GM21576 (cell line): ENCODE data around the gene PNPLA4.

ENCODE experiments used
- ATAC-seq: cut with Tn5 transposase; IDR thresholded peaks from one replicate; pipeline ENCODE4 v1.9.1; 2021; ENCODE audit warnings: mild to moderate bottlenecking, moderate library complexity; ENCODE audit not compliant: unreplicated experiment

PNPLA4 gene, protein sequence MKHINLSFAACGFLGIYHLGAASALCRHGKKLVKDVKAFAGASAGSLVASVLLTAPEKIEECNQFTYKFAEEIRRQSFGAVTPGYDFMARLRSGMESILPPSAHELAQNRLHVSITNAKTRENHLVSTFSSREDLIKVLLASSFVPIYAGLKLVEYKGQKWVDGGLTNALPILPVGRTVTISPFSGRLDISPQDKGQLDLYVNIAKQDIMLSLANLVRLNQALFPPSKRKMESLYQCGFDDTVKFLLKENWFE

DNA sequence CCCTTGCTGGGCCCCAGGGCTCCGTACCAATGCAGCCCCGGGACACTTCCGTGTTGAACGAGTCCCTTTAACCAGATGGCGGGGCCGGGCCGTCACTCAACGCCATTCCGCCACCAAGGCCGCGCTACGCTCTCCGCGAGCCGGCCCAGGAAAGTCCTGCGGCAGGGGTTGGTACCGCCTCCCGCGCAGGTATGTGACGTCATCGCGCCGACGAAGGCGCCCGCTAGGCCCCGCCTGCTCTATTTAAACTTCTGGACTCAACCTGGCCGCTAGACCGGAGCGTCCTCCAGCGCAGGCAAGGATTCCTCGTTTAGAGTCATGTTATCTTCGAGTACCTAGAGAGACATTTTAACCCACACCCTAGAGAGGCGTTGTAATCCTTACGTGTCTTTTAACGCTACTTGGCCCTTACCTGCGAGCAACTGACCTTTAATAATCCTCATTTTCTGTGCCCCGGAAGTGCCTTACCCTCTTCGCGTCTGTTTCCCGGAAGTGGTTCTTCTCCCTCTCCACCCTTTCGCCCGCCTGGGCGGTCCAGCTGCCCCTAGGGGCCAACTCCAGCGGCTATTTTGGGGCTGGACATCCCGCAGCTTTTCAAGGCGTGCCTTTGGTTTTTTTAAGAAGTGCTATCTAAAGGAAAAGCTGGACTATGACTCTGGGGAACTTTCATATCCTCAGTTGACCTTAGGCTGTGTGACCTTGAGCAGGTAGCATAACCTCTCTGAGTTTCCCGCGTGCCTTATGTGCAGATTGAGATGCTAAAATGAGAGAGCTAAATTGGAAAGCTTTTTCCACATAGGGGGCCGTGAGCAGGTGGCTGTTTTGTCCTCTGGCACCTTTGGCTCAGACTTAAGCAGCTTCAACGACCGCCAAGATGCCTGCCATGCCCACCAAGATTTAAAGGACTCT is at the start of gene PNPLA4:
Gene PNPLA4 (minus strand): TSS at position 155 of the 909 bp plus-strand sequence. CDS start 1,294 bp downstream, outside the sequence.
- peak; percentile 92 for ATAC-seq

DNA sequence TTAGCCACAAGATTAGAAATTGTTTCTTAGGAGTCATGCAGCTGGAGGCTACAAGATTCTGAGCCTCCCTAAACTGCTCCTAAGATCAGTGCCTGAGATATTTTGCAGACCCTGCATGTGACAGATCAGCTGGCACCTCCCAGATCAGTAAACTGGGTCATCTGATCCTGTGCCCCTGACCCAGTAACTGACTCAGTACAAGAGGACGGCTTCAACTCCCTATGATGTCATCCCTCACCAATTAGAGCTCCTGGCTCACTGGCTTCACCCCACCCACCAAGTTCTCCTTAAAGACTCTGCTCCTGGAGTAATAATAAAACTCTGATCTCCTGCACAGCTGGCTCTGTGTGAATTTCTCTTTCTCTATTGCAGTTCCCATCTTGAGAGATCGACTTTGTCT is 45.4 kb upstream of the PNPLA4 start:
- no peak for ATAC-seq

DNA sequence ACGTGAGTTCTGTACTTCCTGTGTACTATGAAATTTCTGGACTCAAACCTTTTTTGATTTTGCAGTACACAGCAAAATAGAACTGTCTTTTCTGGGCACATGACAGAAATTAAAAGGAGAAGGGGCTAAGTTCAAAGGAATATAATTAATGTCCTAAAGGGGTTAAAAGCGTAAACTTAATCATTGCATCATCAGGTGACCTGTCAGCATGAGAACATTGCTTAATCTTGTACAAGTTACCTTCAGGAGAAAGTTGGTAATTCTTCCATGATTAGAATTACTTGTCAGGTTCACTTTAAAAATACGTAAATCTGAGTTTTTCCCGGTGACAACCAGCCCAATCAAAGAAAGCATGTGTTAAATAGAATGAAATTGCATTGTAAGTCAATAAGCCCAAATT is 43.2 kb upstream of the PNPLA4 start:
- no peak for ATAC-seq

DNA sequence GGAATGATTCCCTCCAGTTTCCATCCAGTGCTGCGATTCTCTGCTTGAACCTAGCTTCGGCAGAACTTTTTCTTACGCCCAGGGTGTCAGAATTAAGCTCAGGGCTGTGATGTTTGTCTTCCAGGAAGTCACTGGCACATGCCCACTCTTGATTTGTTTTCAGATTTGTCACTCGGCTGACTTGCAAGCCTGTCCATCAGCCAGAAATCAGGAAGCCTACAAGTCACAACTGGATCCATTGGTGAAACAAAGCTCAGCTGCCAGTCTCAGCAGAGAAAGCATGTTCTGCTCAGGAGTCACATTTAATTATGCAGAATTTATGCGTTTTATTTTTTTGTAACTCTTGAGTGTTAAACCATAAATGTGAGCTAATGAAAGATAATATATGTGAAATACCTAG is 38.2 kb upstream of the PNPLA4 start:
- no peak for ATAC-seq

DNA sequence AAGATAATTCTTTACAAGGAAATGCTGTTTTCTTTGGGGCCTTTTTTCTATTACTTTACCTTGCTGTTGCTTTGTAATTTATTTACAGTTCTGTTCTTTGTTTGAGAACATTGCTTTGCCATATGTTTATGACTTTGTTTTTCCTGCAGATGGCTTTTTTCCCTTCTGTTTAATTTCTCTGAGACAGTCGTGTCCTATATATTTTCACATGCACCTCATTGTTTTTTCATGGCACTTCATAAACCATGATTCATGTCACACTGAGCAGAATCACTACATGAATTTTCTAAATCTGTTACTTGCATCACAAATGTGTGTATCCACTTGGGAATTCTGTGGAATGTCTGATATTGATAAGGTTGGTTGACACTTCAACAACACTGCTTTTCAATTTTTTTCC is 33.0 kb upstream of the PNPLA4 start:
- no peak for ATAC-seq

DNA sequence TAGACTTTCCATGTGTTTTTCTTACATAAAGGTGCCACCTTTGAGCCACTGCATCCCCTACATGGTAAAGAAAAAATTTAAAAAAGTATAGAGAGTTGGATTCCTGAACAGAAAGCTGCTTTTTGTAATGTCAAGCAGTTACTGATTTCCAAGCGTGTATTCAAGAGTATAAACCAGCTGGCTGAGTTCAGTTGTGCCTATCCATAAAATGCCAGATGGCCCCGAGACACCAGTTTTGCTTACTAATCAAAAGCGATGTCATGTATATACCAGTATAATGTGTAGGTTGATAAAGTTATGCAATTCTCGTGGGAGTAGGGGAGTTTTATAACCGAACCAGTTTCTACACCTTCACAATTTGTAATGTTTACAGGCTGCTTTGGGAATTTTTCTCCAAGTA is 26.2 kb upstream of the PNPLA4 start:
- no peak for ATAC-seq

DNA sequence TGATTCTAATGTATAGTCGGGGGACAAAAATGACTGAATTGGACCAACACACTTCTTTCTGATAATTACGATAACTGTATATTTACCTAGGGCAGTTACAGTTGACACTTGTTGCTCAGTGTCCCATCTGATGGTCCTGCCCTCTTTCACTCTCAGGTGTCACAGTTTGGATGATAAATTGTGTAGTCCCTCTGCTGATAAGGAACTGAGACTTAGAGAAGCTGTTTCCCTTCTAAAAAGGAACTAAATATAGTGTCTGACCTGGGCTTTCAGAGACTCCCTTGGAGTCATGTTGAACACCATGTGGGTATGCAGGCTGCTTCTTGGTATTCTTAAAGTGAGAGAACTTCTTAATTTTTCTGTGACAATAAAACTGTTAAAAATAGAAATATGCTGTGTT is 23.7 kb upstream of the PNPLA4 start:
- ATAC-seq, result peak; percentile 99

DNA sequence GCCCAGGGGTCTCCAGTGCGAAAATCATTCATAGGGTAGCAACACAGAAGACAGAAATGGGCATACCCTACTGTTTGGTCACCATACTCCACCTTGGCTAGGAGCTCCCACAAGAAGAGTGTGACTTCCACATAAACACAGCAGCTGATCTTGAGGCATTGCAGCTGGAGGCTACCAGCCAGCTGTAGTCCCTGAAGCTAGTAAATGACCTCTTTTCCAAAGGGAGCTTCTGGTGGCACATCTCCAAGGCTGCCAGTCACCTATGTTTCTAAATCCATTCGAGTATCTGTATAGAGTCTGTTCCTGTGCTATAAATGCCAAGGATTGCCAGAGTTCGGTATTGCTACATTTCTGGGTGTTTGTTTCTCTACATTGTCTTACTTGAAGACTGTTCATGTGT is 21.3 kb upstream of the PNPLA4 start:
- no peak for ATAC-seq

DNA sequence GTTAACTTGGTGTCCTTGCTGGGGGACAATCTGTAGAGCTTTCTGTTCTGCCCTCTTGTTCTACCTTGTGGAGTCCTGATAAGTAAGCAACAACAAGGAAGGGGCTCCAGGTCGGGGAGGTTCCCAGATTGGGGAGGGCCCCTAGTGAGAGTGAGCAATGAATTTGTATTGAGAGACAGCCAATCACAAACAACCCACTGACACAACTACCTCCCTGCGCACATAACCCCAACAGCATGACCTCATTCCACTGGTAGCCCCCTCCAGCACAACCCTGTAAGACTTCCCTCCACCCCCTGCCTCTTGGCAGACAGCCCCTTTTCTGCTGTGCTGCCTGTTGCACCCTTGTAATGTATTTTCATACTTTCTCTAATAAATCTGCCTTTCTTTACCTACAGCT is 19.7 kb upstream of the PNPLA4 start:
- no peak for ATAC-seq

DNA sequence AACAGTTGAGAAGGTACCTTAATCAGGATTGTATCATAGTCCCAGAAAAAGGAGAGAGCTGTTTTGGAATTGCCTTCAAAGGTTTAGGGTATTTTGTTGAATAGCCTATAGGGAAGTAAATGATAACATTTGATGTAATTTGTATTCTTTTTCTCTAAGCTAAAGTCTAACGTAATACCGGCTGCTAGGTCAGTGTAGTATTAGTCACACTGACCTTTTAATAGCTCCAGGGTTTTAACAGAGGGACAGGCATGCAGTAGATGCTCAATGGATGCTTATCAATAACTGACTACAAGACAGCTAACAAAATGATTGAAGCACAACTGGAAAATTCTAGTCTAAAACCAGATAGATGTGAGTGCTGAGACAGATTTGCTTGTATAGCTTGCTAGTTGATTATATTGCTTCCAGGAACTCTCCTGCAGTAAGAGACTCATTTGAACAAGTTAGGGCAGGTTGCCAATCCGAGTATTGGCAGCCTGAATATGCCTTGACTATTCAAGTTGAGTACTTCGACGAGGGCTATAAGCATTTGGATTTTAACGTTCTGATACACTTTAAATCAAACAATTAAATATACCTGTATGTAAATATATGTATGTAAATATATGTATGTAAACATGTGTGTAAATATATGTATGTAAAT is 16.5 kb upstream of the PNPLA4 start:
- ATAC-seq, result no peak

DNA sequence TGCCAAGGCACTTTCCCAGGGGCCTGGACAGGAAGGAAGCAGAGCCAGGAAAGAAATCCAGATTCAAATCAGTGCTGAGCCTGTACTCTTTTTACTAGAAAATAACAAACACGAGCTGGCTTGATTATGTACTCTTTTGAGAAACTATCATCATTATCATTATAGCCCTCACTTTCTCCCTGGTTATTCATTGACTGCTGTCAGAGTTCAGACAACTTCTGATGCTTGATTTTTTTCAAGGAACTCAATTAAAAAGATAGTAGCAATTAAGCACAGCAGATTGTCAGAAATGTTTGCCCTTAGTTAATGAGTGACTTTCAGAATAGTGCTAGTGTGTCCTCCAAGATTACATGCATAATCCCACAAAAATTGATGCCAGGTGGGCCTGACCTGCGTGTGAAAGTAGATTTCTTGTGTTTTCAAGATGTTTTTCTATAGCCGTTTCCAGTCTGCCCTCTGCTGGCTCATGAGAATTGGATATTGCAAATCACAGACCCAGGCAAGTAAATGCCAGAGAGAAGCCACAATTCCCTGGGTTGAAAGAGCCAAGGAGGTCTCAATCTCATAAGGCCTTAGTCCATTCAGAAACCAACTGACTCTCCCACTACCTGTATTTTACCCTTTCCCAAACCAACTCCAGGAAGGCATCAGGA is 14.3 kb upstream of the PNPLA4 start:
- ATAC-seq, result no peak

DNA sequence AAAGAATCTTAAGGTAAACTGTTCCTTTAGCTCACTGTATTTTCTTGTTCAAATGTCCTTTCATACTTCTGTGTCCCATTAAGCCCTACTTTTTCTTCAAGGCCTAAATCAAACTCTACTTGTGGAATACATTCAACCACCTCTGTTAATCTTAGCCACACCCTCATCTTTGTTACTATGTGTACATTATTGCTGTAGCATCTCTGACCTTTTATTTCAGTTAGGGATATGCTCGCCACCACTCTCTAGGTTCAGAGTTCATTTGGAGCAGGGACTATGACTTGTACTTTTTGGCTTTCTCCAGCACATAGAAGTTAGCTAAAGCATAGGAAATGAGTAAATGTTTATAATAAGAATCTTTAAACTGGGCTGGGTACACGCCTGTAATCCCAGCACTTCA is 6.8 kb upstream of the PNPLA4 start:
- no peak for ATAC-seq

DNA sequence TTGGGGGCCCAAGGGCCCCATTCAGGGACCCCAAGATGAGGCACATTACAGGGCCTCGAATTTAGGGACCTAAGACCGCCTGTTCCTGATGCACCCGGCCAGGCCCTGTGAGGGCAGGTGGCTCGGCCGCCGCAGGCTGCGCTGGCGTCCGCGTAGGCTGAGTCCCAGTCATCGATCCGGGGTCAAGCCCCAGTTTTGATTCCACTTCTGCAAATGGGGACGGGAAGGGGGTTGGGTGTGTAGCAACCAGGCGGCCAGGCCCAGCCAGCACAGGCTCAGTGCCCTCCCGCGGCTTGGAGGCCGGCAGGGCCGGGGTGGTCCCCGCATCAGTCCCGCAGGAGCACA is 327 bp downstream of the PNPLA4 start:
- ATAC-seq, result no peak

DNA sequence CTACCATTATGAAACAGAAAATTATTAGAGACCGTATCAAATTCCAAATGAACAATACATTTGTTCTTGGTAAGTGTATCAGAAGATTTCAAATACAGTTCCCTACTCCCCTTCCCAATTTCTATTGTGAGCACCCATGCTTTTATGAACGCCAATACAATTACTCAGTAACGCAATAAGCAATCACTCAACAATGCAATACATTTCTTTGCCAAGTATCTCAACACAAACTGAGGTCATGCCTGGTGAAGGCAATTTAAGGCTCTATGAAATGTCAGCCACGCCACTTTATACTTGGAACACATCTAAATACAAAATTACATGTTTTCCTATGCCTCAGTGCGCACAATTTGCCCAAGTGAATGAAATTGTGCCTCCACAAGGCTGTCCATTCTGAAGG is 712 bp downstream of the PNPLA4 start:
- ATAC-seq, result no peak

DNA sequence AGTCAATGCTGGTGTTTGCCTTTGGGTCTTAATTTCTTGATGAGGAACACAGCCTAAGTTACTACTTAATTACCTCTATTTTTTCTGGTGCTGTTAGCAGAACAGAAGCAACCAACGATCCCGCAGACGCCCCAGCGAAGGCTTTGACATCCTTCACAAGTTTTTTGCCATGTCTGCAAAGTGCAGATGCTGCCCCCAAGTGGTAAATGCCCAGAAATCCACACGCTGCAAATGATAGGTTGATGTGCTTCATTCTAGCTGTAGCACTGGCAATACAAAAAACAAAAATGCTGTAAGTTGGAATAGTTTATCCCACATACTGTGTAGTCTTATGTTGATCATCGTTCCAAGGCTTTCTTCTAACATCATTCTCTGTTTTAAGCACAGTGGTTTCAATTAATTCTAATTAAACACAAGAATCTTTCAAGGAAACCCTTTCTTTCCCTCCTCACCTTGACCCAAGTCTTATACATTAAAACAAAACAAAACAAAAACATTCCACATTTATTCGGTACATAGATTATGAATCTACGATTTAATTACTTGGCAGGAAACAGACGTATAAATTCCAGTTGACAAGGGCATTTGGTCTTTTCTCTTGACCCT is 1.2 kb downstream of the PNPLA4 start:
- ATAC-seq, result peak; percentile 33

DNA sequence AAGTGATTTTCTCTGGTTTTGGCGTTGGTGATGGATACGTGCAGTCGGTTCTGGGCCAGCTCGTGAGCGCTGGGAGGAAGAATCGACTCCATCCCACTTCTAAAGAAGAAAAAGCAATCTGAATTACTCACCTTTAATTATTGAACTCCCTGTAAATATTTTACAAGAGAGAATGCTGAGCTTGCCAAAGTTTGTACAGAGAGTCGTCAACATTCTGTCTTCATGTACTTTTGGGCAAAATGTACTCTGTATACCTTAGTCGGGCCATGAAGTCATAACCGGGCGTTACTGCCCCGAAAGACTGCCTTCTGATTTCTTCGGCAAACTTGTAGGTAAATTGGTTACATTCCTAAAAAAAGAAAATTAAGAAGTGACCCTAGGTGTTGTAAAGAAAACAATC is 5.5 kb downstream of the PNPLA4 start:
- ATAC-seq, result no peak

DNA sequence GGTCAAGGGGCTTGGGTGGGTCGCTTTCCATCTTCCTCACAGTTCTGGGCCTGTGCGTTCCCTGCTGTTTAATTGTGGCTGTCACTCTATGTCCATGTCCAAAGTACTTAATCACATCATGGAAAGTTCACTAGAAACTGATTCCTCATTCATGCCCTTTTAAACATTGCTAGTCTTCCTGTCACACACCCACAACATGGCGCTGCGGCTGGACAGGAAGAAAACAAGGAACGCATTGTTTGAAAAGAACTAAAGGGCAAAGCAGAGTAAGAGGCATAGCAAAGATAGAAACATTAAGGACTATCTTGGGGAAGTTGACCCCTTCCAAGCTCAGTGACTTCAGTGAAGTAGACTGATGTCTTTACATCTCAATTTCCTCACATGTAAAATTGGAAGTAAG is 18.4 kb downstream of the PNPLA4 start:
- ATAC-seq, result no peak

DNA sequence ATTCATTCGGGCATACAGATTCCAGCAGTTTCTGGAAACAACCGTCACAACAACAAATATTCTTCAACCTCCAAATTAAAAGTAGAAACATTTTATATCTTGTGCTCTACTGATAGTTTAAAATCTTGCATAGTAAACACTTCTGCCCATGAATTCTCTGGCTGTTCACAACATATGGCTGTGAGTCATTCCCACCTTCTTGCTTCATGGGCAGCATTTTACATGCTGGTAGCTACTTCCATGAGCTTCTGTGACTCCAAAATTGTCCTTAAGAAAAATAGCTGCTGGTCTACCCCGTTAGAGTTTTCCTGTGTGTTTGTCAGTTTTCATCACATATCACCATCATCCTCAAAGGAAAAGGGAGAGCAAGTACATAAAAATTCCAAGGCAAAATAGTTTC is 22.7 kb downstream of the PNPLA4 start:
- no peak for ATAC-seq

DNA sequence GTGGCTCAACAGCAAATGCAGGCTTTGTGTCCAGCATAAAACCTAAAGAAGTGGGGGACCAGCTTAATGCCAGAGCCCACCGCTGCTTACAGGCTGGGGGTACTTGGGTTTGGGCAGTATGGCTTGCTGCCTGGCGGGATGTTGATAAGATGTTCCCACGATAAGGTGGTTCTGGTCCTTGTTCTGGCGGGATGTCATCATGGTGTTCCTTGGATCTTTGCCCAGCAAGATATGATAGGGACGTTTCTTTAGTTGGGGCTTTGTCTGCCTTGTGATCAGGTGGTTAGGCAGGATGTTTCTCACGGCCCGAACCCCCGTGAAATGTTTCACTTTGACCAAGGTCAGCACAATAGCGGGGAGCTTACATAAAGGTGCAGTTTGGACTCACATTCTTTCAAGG is 35.3 kb downstream of the PNPLA4 start:
- no peak for ATAC-seq

DNA sequence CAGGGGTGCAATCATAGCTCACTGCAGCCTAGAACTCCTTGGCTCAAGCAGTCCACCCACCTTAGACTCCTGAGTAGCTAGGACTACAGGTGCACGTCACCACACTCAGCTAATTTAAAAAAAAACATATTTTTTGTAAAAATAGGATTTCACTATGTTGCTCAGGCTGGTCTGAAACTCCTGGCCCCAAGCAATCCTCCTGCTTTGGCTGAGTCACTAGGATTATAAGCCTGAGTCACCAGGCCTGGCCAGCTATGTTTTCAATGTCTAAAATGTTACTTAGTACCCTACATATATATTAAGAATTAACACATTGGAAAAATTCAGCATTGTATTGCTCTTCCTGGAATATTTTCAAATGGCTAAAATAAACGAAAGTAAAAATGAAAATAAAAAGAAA is 37.5 kb downstream of the PNPLA4 start:
- no peak for ATAC-seq

DNA sequence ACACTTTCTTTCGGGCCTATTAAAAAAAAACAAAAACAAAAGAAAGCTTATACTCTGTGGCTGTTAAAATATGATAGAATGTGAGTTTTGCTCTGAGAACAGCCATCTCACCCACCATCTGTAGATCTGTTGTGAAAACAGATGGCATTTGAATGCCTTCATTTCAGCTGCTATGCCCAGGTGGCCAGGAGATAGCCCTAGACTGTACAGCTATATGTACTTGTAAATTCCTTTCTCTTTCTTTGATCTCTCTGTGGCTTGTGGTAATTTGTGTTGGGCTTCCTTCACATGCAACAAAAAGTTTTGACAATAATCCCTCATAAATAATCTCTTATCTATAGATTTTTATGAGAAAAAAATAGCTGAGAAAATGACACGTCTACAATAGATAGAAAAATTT is 38.1 kb downstream of the PNPLA4 start:
- no peak for ATAC-seq
